Lower leg skin (tissue), 3 donors: ENCODE data around the gene GTPBP4.

Source experiments
- CTCF ChIP-seq, 3 donors: fragments of 450-650 bp; IDR thresholded peaks; one replicate each; pipeline ENCODE4 v1.5.1; 2016; ENCODE audit warnings: antibody characterized with exemption in 3 of 3, mild to moderate bottlenecking in 3 of 3, moderate library complexity in 2 of 3
- POLR2A ChIP-seq, 2 donors: fragments of 450-650 bp; IDR thresholded peaks; one replicate each; pipeline ENCODE4 v1.6.1; 2016 to 2017; ENCODE audit warnings: antibody characterized with exemption in 2 of 2, mild to moderate bottlenecking in 1 of 2, moderate library complexity in 1 of 2

GRCh38 chr10:943334-944033 is 44.8 kb upstream of the GTPBP4 start:
- TF ChIP-seq CTCF (IDR thresholded peaks at IDR 0.05): no peak
- no peak for TF ChIP-seq POLR2A (IDR thresholded peaks at IDR 0.05)
